Heart left ventricle (tissue), 16 donors: ENCODE results near the gene GALNT10. TPM values are rescaled to one million over a fixed set of nuclear protein-coding genes. Genes with fewer than 3 reads are reported as not detected.

Experiments used
- ATAC-seq, 4 donors: fragments of 200-7000 bp; cut with Tn5 transposase; one replicate each; pipeline ENCODE4 v1.9.1; 2020 to 2022; ENCODE audit warnings: moderate library complexity in 4 of 4, mild to moderate bottlenecking in 3 of 4, moderate number of reproducible peaks in 1 of 4
- DNase-seq, 5 donors: peaks; one replicate each; pipeline ENCODE4 v3.0.0-alpha.2; 2020
- H3K27ac ChIP-seq, 12 donors: fragments of 200-600 bp; sonication (generic) in 4 of 12; one replicate each; pipeline versions ENCODE4 v1.5.0 to v1.8.0; 2016 to 2022; ENCODE audit warnings: mild to moderate bottlenecking in 2 of 12
- H3K27me3 ChIP-seq, 9 donors: fragments of 200-600 bp; sonication (generic) in 2 of 9; one replicate each; pipeline versions ENCODE4 v1.5.1 to v1.8.0; 2016 to 2022; ENCODE audit warnings: mild to moderate bottlenecking in 3 of 9
- H3K36me3 ChIP-seq, 9 donors: fragments of 200-600 bp; sonication (generic) in 2 of 9; one replicate each; pipeline versions ENCODE4 v1.5.0 to v1.8.0; 2018 to 2022; ENCODE audit warnings: mild to moderate bottlenecking in 2 of 9
- H3K4me1 ChIP-seq, 12 donors: fragments of 200-600 bp; sonication (generic) in 4 of 12; one replicate each; pipeline versions ENCODE4 v1.5.0 to v1.8.0; 2016 to 2022; ENCODE audit warnings: mild to moderate bottlenecking in 3 of 12
- H3K4me3 ChIP-seq, 12 donors: fragments of 200-600 bp; sonication (generic) in 4 of 12; one replicate each; pipeline versions ENCODE4 v1.5.0 to v1.8.0; 2017 to 2022; ENCODE audit warnings: mild to moderate bottlenecking in 9 of 12, moderate library complexity in 4 of 12
- H3K9me3 ChIP-seq, 12 donors: fragments of 200-600 bp; sonication (generic) in 4 of 12; one replicate each; pipeline versions ENCODE4 v1.5.0 to v1.8.0; 2016 to 2022; ENCODE audit warnings: mild to moderate bottlenecking in 1 of 12
- POLR2A ChIP-seq, 2 donors: fragments of 450-650 bp; IDR thresholded peaks; one replicate each; pipeline ENCODE4 v1.6.1; 2017; ENCODE audit warnings: antibody characterized with exemption in 2 of 2, mild to moderate bottlenecking in 2 of 2, moderate library complexity in 2 of 2
- WGBS, 4 donors: extraction: QIAGEN DNeasy Blood & Tissue Kit in 2 of 4; methylation state at CpG; one replicate each; pipeline versions ENCODE4 v1.1.5 to v1.1.7; 2013 to 2018; 5-methylcytosine and 5-hydroxymethylcytosine counted together
- intact Hi-C, 10 donors: fragments of 100-400 bp; cut with DNase I; formaldehyde crosslinking; loops; one replicate each; pipeline versions ENCODE4 v1.11.1 to v1.14.2; 2022
- polyA plus RNA-seq, 2 donors: library from polyadenylated mRNA; stranded (reverse); fragments of 200-250 nt; gene quantifications; one replicate each; pipeline ENCODE4 v1.2.3, GENCODE V29; 2013
- total RNA-seq, 9 donors: library from RNA; depleted of rRNA in 2 of 9; stranded (reverse); fragments of >200 nt in 2 of 9; fragmentation: NEBNext Ultra II Directional in 3 of 9; extraction: Animal tissue kit (Norgen Biotek cat#: 25700) in 3 of 9; gene quantifications; one replicate each; pipeline versions ENCODE4 v1.1.0 to v1.2.4, GENCODE V29; 2016 to 2023
- TF ChIP-seq, protein P1 (sequence below), 12 donors: fragments of 200-600 bp; sonication (generic) in 4 of 12; IDR thresholded peaks; one replicate each; pipeline versions ENCODE4 v1.5.0 to v1.8.0; 2018 to 2022; ENCODE audit warnings: antibody characterized with exemption in 12 of 12, mild to moderate bottlenecking in 5 of 12
- donor health status: ischemic (EF 13 %, LVEDD 7.1; RV severe dilation, severe dysfunction).
- donor health status: healthy with polysubstance abuse.
- donor health status: DM: no; HTN: yes; CAD: no.
- donor health status: DM: no; HTN: no; CAD: no.
- donor health status: ischemic (EF 25% LVEDD 6.9; RV normal size, moderate dysfunction).
- donor health status: ischemic (EF 25% LVEDD 5.7; RV mildly dilated, moderate dysfunction).
- donor health status: healthy.
- donor health status: DM: yes; HTN: yes; CAD: no.
- donor health status: ischemic (EF 35%, LVEDD 5.7; RV mildly dilated, moderate dysfunction).
- donor health status: nonischemic (EF 11% LVEDD 7.7; RV severe dilation, severe dysfunction).
- donor health status: DM: yes; HTN: yes; CAD: no.
- donor health status: PGD.
- donor health status: ischemic (EF 29% LVEDD 5.4; RV normal size, mild dysfunction).
- donor health status: nonischemic (EF 23%, LVEDD 6.1; RV moderate dilation, normal function).

The GALNT10 gene
- total and polyA plus RNA-seq, 11 donors = 2.7 to 20.7 (median 14.4) TPM

DNA sequence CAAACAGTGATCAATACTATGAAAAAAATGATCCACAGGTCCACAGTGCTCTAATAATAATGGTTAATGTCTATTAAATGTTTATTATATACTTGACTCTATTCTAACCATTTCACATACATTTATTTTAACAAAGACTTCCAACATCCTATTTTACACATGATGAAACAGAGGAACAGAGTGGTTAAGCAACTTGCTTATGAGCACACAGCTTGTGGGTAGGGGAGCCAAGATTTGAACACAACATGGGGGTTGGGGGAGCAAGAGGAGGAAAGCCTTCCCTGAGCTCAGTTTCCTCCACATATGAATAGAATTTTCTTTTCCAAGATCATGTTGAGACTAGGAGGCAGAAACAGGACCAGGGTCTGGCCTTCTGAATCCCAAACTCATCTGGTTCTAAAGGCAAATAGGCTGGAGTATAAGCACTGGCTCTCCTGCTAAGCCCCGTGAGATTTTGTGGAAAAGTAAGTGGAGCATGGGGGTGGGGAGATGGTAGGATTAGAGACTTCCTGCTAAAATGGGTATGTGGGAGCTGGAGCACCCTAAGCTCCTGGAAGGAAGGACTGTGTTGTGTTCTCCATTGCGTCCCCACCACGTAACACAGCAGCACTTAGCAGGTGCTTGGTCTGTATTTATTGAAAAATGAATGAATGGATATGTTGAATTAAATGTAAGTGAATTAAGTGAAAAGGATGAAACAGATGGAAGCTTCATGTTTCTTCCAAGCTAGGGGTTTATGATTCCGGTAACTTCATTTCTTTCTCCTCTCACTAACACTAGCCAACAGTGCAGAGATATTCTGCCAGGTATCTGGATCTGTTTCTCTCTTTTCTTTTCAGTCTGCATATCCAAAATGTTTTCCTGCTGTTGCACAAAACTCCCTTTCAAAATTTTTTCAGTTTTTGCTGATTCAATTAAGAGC is 26.9 kb upstream of the GALNT10 start:
- no peaks in the 10 kb centered on the region for H3K27me3 ChIP-seq
- intact Hi-C loops = no loop called here
- H3K4me1 ChIP-seq = peaks cover 0 to 6% (median 0%) of the 10 kb centered on the region in 12 donors
- ATAC-seq (no peak), DNase-seq (no peak)
- WGBS, 4 donors = 72 to 83% (median 77%) methylated on average over 4 of the region's 4 CpGs
- TF ChIP-seq, protein P1, sequence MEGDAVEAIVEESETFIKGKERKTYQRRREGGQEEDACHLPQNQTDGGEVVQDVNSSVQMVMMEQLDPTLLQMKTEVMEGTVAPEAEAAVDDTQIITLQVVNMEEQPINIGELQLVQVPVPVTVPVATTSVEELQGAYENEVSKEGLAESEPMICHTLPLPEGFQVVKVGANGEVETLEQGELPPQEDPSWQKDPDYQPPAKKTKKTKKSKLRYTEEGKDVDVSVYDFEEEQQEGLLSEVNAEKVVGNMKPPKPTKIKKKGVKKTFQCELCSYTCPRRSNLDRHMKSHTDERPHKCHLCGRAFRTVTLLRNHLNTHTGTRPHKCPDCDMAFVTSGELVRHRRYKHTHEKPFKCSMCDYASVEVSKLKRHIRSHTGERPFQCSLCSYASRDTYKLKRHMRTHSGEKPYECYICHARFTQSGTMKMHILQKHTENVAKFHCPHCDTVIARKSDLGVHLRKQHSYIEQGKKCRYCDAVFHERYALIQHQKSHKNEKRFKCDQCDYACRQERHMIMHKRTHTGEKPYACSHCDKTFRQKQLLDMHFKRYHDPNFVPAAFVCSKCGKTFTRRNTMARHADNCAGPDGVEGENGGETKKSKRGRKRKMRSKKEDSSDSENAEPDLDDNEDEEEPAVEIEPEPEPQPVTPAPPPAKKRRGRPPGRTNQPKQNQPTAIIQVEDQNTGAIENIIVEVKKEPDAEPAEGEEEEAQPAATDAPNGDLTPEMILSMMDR (IDR thresholded peaks at IDR 0.05) = no peak
- no peak for TF ChIP-seq POLR2A (IDR thresholded peaks at IDR 0.05)
- H3K36me3 ChIP-seq = no peaks in the 10 kb centered on the region
- H3K4me3 ChIP-seq = no peak overlapping the region
- no peaks in the 10 kb centered on the region for H3K9me3 ChIP-seq
- no peak overlapping the region for H3K27ac ChIP-seq

DNA sequence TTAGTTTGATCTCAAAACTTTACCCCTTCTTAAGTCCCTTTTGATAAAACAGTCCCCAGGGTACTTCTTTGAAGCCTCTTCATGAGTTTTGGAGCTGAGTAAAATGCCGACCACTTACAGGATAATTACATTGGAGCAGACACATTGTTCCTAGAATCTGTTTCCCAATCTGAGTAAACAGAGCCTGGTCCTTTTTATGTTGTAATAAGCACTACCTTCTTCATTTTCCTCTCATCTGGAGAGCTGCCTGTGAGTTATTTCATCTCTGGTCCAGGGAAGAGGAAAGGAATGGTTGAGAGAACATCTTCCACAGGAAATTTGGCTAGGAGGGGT is 26.3 kb upstream of the GALNT10 start:
- Histone ChIP-seq H3K4me3 (no peak overlapping the region), H3K27ac (no peak overlapping the region), H3K4me1 (peaks cover 0 to 6% (median 0%) of the 10 kb centered on the region in 12 donors), H3K9me3 (no peaks in the 10 kb centered on the region), H3K27me3 (no peaks in the 10 kb centered on the region), H3K36me3 (no peaks in the 10 kb centered on the region)
- intact Hi-C loops = no loop called here
- ATAC-seq = no peak
- no peak for TF ChIP-seq POLR2A (IDR thresholded peaks at IDR 0.05)
- TF ChIP-seq, protein P1 (IDR thresholded peaks at IDR 0.05) = no peak
- no peak for DNase-seq
- WGBS, 4 donors = 46 to 74% (median 66%) methylated on average over 1 of the region's 1 CpG

DNA sequence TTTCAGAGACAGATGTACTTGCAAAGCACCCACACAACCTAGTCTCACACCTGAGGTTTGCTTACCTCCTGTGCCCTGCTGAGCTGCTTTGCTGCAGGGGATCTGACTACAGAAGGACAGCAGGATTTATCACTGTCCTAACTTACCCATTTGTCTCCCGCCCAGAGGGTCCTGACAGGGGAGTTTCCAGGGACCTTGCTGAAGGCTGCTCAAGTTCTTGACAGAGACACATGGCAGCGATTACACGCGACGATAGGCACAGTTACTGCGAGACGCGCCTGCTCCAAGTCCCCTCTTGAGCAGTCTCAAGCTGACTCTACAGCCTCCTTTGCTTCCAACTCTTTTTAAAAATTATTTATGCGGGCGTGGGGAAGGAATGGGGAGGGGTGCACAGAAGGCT is 24.6 kb upstream of the GALNT10 start:
- no peak overlapping the region for H3K27ac ChIP-seq
- ATAC-seq = no peak
- no peak overlapping the region for H3K4me3 ChIP-seq
- H3K4me1 ChIP-seq = peaks cover 0 to 6% (median 0%) of the 10 kb centered on the region in 12 donors
- intact Hi-C loops = no loop called here
- no peaks in the 10 kb centered on the region for H3K9me3 ChIP-seq
- no peak for TF ChIP-seq POLR2A (IDR thresholded peaks at IDR 0.05)
- TF ChIP-seq, protein P1 (IDR thresholded peaks at IDR 0.05) = no peak
- H3K27me3 ChIP-seq = no peaks in the 10 kb centered on the region
- 55 to 71% (median 61%) methylated on average over 10 of the region's 10 CpGs for WGBS, 4 donors
- H3K36me3 ChIP-seq = no peaks in the 10 kb centered on the region
- no peak for DNase-seq

DNA sequence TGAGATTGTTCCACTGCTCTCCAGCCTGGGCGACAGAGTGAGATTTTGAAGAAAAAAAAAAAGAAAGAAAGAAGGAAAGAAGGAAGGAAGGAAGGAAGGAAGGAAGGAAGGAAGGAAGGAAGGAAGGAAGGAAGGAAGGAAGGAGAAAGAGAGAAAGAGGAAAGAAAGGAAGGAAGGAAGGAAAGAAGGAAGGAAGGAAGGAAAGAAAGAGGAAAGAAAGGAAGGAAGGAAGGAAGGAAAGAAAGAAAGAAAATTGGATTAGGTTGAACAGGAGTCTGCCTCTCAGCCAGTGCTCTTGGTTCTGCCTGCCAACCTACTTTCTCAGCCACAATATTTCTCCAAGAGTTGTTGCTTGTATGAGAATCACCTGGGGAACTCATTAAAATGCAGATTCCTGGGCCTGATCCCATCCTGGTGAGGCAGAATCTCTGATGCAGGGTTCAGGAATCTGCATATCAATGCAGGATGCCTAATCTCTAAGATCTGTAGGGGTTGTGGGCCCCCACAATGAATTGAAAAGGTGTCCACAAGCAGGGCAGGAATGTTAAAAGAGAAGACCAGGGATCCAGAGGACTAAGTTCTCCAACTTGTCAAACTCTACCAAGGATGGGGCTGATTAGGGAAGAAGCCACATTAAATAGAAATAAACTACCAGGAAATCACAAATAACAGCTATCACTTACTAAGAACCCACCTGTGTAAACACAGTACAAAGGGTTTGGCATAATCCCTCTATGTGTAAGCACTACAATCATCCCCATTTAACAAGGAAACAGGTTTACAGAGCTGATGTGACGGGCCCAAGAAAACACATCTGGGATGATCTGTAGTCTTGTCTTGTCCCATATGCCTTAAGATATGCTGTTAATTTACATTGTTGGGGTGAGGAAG is 23.4 kb upstream of the GALNT10 start:
- ATAC-seq (no peak), DNase-seq (no peak)
- Histone ChIP-seq H3K36me3 (no peaks in the 10 kb centered on the region), H3K27me3 (no peaks in the 10 kb centered on the region), H3K9me3 (no peaks in the 10 kb centered on the region), H3K4me1 (peaks cover 0 to 6% (median 0%) of the 10 kb centered on the region in 12 donors), H3K4me3 (no peak overlapping the region), H3K27ac (no peak overlapping the region)
- WGBS, 4 donors = 48 to 100% (median 90%) methylated on average over 2 of the region's 2 CpGs
- TF ChIP-seq POLR2A (IDR thresholded peaks at IDR 0.05) = no peak
- TF ChIP-seq, protein P1 (IDR thresholded peaks at IDR 0.05) = no peak
- intact Hi-C loops = no loop called here
